H9 (cell line): ENCODE data around the gene SIN3B. TPM values are rescaled to one million over a fixed set of nuclear protein-coding genes. Genes with fewer than 3 reads are reported as not detected.

Experiments
- DNase-seq: peaks from one replicate; pipeline ENCODE4 v3.0.0-alpha.2; 2017
- H2AFZ ChIP-seq: one replicate; pipeline ENCODE4 v1.6.1; 2013; ENCODE audit warnings: mild to moderate bottlenecking, low read length, control low read depth, moderate library complexity
- H2AK5ac ChIP-seq: 2 replicates; pipeline ENCODE4 v1.6.1; 2013; ENCODE audit warnings: low read length, control low read depth, mixed read lengths; ENCODE audit not compliant: insufficient read length
- H2BK120ac ChIP-seq: one replicate; pipeline ENCODE4 v1.6.1; 2013; ENCODE audit warnings: low read depth, mild to moderate bottlenecking, low read length, control low read depth, inconsistent platforms; ENCODE audit not compliant: poor library complexity, severe bottlenecking
- H2BK12ac ChIP-seq: 2 replicates; pipeline ENCODE4 v1.6.1; 2013; ENCODE audit warnings: low read length, control low read depth, mixed read lengths, low read depth; ENCODE audit not compliant: insufficient read length
- H2BK15ac ChIP-seq: 2 replicates; pipeline ENCODE4 v1.6.1; 2013; ENCODE audit warnings: low read depth, low read length, control low read depth
- H2BK20ac ChIP-seq: one replicate; pipeline ENCODE4 v1.6.1; 2013; ENCODE audit warnings: low read depth, mild to moderate bottlenecking, low read length, control low read depth, inconsistent platforms; ENCODE audit not compliant: poor library complexity, severe bottlenecking
- H2BK5ac ChIP-seq: 2 replicates; pipeline ENCODE4 v1.6.1; 2013; ENCODE audit warnings: low read length, control low read depth, mixed read lengths; ENCODE audit not compliant: insufficient read length
- H3K14ac ChIP-seq: 2 replicates; pipeline ENCODE4 v1.6.1; 2013; ENCODE audit warnings: low read length, control low read depth; ENCODE audit not compliant: insufficient read depth
- H3K18ac ChIP-seq: 2 replicates; pipeline ENCODE4 v1.6.1; 2013; ENCODE audit warnings: low read depth, mild to moderate bottlenecking, mixed read lengths, low read length, control low read depth; ENCODE audit not compliant: insufficient read length
- H3K23ac ChIP-seq: 2 replicates; pipeline ENCODE4 v1.6.1; 2013; ENCODE audit warnings: low read length, control low read depth, mixed read lengths, low read depth; ENCODE audit not compliant: insufficient read length
- H3K23me2 ChIP-seq: 2 replicates; pipeline ENCODE4 v1.6.1; 2013; ENCODE audit warnings: low read depth, mild to moderate bottlenecking, mixed read lengths, low read length, control low read depth; ENCODE audit not compliant: insufficient read length, poor library complexity, severe bottlenecking
- H3K27ac ChIP-seq: 2 replicates; pipeline ENCODE4 v1.5.1; 2013; ENCODE audit warnings: low read length, control low read depth, mixed read lengths, low read depth; ENCODE audit not compliant: insufficient read length
- H3K27me3 ChIP-seq: 2 replicates; pipeline ENCODE4 v1.6.1; 2013; ENCODE audit warnings: low read length, control low read depth, inconsistent platforms; ENCODE audit not compliant: insufficient read depth
- H3K4ac ChIP-seq: 2 replicates; pipeline ENCODE4 v1.6.1; 2013; ENCODE audit warnings: low read depth, mild to moderate bottlenecking, control low read depth, inconsistent platforms, low read length, moderate library complexity
- H3K4me1 ChIP-seq: 2 replicates; pipeline ENCODE4 v1.6.1; 2013; ENCODE audit warnings: low read length, control low read depth, inconsistent platforms; ENCODE audit not compliant: insufficient read depth
- H3K4me2 ChIP-seq: 2 replicates; pipeline ENCODE4 v1.6.1; 2013; ENCODE audit warnings: low read length, control low read depth, mixed read lengths; ENCODE audit not compliant: insufficient read length, insufficient read depth
- H3K56ac ChIP-seq: 2 replicates; pipeline ENCODE4 v1.6.1; 2013; ENCODE audit warnings: low read depth, mild to moderate bottlenecking, mixed read lengths, low read length, control low read depth; ENCODE audit not compliant: insufficient read length
- H3K79me1 ChIP-seq: 2 replicates; pipeline ENCODE4 v1.6.1; 2013; ENCODE audit warnings: low read depth, mild to moderate bottlenecking, moderate library complexity, low read length, control low read depth, inconsistent platforms; ENCODE audit not compliant: insufficient read depth, poor library complexity, severe bottlenecking
- H3K79me2 ChIP-seq: 2 replicates; pipeline ENCODE4 v1.6.1; 2013; ENCODE audit warnings: low read length, control low read depth, inconsistent platforms; ENCODE audit not compliant: insufficient read depth
- H3K9ac ChIP-seq: 2 replicates; pipeline ENCODE4 v1.6.1; 2013; ENCODE audit warnings: low read length, control low read depth, mixed read lengths; ENCODE audit not compliant: insufficient read length; ENCODE audit errors: extremely low read depth
- H3K9me3 ChIP-seq: one replicate; pipeline ENCODE4 v1.6.1; 2013; ENCODE audit warnings: low read depth, low read length, inconsistent platforms; ENCODE audit not compliant: control insufficient read depth
- H3T11ph ChIP-seq: one replicate; pipeline ENCODE4 v1.6.1; 2013; ENCODE audit warnings: mild to moderate bottlenecking, low read length, control low read depth, inconsistent platforms
- H4K20me1 ChIP-seq: one replicate; pipeline ENCODE4 v1.6.1; 2013; ENCODE audit not compliant: control insufficient read depth, insufficient read length, insufficient read depth
- H4K5ac ChIP-seq: 2 replicates; pipeline ENCODE4 v1.6.1; 2013; ENCODE audit warnings: low read depth, mild to moderate bottlenecking, mixed read lengths, low read length, control low read depth; ENCODE audit not compliant: insufficient read length
- H4K8ac ChIP-seq: replicated peaks from 2 replicates; pipeline ENCODE4 v1.6.1; 2013; ENCODE audit warnings: low read length, control low read depth, mixed read lengths, low read depth; ENCODE audit not compliant: insufficient read length
- H4K91ac ChIP-seq: 2 replicates; pipeline ENCODE4 v1.6.1; 2013; ENCODE audit warnings: low read depth, mild to moderate bottlenecking, moderate library complexity, mixed read lengths, low read length, control low read depth; ENCODE audit not compliant: insufficient read length
- H3K27ac Mint-ChIP-seq, 3 experiments: 2 replicates in 2 of 3; 3 replicates in 1 of 3; pipeline ENCODE4 v1.8.0; 2020 to 2021; ENCODE audit warnings: mixed read lengths in 3 of 3, mild to moderate bottlenecking in 1 of 3, moderate library complexity in 1 of 3
- H3K27me3 Mint-ChIP-seq: 2 replicates; pipeline ENCODE4 v1.8.0; 2021; ENCODE audit warnings: low read depth, mild to moderate bottlenecking, moderate library complexity, mixed read lengths
- H3K36me3 Mint-ChIP-seq, 3 experiments: 2 replicates in 2 of 3; 3 replicates in 1 of 3; pipeline ENCODE4 v1.8.0; 2020 to 2021; ENCODE audit warnings: low read depth in 3 of 3, mixed read lengths in 3 of 3; ENCODE audit not compliant: insufficient read depth in 1 of 3
- H3K4me1 Mint-ChIP-seq, 2 experiments: 2 replicates each; pipeline ENCODE4 v1.8.0; 2020; ENCODE audit warnings: mixed read lengths in 2 of 2
- H3K4me3 Mint-ChIP-seq, 2 experiments: 2 replicates in 1 of 2; 3 replicates in 1 of 2; pipeline ENCODE4 v1.8.0; 2020 to 2021; ENCODE audit warnings: mild to moderate bottlenecking in 2 of 2, mixed read lengths in 2 of 2, moderate library complexity in 1 of 2
- H3K9me3 Mint-ChIP-seq, 2 experiments: 2 replicates in 1 of 2; 3 replicates in 1 of 2; pipeline ENCODE4 v1.8.0; 2020; ENCODE audit warnings: mild to moderate bottlenecking in 2 of 2, mixed read lengths in 2 of 2, moderate library complexity in 1 of 2
- CTCF ChIP-seq: fragments of 200-600 bp; sonication (generic); conservative IDR thresholded peaks from 3 replicates; pipeline ENCODE4 v1.8.0; 2021; ENCODE audit warnings: antibody characterized with exemption, mild to moderate bottlenecking
- WGBS: extraction: QIAGEN DNeasy Blood & Tissue Kit; methylation state at CpG from one replicate; pipeline ENCODE4 v1.1.7; 2013; ENCODE audit warnings: missing lambda C conversion rate, low lambda C conversion rate, mixed read lengths; ENCODE audit not compliant: insufficient read length; ENCODE audit errors: extremely low coverage; 5-methylcytosine and 5-hydroxymethylcytosine counted together
- total RNA-seq: library from RNA; stranded (reverse); gene quantifications from 2 replicates; pipeline ENCODE4 v1.2.1, GENCODE V29; 2021

Gene SIN3B
- total RNA-seq, 1 experiment from 2014 or later, result 72.7 TPM

- Histone ChIP-seq H3K4me1 (no peaks in the 10 kb centered on the region), H3K14ac (no peak overlapping the region), H3K27ac (no peak overlapping the region), H3K23me2 (no peaks in the 10 kb centered on the region), H3K79me1 (no peaks in the 10 kb centered on the region), H3T11ph (no peak overlapping the region), H4K91ac (no peak overlapping the region), H3K18ac (no peak overlapping the region), H3K56ac (no peak overlapping the region), H2BK15ac (no peak overlapping the region), H3K9ac (no peak overlapping the region), H4K8ac (no peak overlapping the region), H3K9me3 (no peaks in the 10 kb centered on the region), H4K5ac (no peak overlapping the region), H2AFZ (no peak overlapping the region), H4K20me1 (no peaks in the 10 kb centered on the region), H2BK12ac (no peak overlapping the region), H3K23ac (no peak overlapping the region), H2BK5ac (no peak overlapping the region), H2BK20ac (no peak overlapping the region), H2BK120ac (no peak overlapping the region), H2AK5ac (no peak overlapping the region), H3K79me2 (no peaks in the 10 kb centered on the region), H3K4ac (no peak overlapping the region), H3K4me2 (no peak overlapping the region), H3K27me3 (no peaks in the 10 kb centered on the region)
- Mint-ChIP-seq H3K27me3 (no peaks in the 10 kb centered on the region), H3K4me1 (no peaks in the 10 kb centered on the region), H3K36me3 (peaks cover 31 to 77% (median 72%) of the 10 kb centered on the region in 3 experiments; a peak in 6 of 7 replicates), H3K27ac (no peak overlapping the region), H3K4me3 (no peak overlapping the region), H3K9me3 (no peaks in the 10 kb centered on the region)
- WGBS, result no CpG with 5 or more reads among the region's 20 CpGs
- no peak for TF ChIP-seq CTCF
- DNase-seq, result no peak
Measured at GRCh38 chr19:16868423-16869130, 39.4 kb downstream of the SIN3B start.
